HepG2 (cell line): Measurements from ENCODE around the gene TPPP3. TPM values are rescaled to one million over a fixed set of nuclear protein-coding genes. Genes with fewer than 3 reads are reported as not detected.

ENCODE experiments used
- ATAC-seq: fragments of 200-7000 bp; cut with Tn5 transposase; 3 replicates; pipeline ENCODE4 v1.9.1; 2020; ENCODE audit warnings: mild to moderate bottlenecking, moderate library complexity
- BruUV-seq: library from RNA; stranded (reverse); fragments of 400-500 nt; replicated peaks from 2 replicates; lab custom pipeline; 2021; lab: Mats Ljungman, UMichigan
- CTCF ChIA-PET: fragments of 300-600 bp; formaldehyde crosslinking; extraction: SDS; loops from one replicate; lab custom pipeline; 2021; ENCODE audit warnings: low total read pairs, inconsistent platforms, low intra/inter-chr PET ratio; lab: Yijun Ruan, JAX
- POLR2A ChIA-PET: fragments of 350-600 bp; sonication (Branson Sonifier 250); formaldehyde crosslinking; loops from one replicate; lab custom pipeline; 2020; ENCODE audit warnings: antibody characterized with exemption, inconsistent platforms; lab: Yijun Ruan, JAX
- DNase-seq: peaks from one replicate; pipeline ENCODE4 v3.0.0-alpha.2; 2015; ENCODE audit warnings: low spot score
- FAIRE-seq: peaks from 3 replicates; lab custom pipeline; 2011; peaks lifted over from hg19 to GRCh38; lab: Jason Lieb, UNC
- H2AFZ ChIP-seq: one replicate; pipeline ENCODE4 v1.6.1; 2011; ENCODE audit warnings: low read length, inconsistent platforms
- H3K27ac ChIP-seq: fragments of 300-600 bp; 3 replicates; pipeline ENCODE4 v1.8.0; 2011; ENCODE audit warnings: mixed run types, mild to moderate bottlenecking, mixed read lengths, low read length, inconsistent platforms; ENCODE audit not compliant: insufficient read depth; ENCODE audit errors: extremely low read length
- H3K27me3 ChIP-seq, 2 experiments: fragments of 200-600 bp in 1 of 2; 2 replicates in 1 of 2; 3 replicates in 1 of 2; pipeline versions ENCODE4 v1.6.0 to v1.8.0; 2011; ENCODE audit warnings: low read length in 2 of 2, mild to moderate bottlenecking in 2 of 2, moderate library complexity in 2 of 2, inconsistent platforms in 1 of 2; ENCODE audit not compliant: insufficient read depth in 2 of 2, control insufficient read depth in 1 of 2
- H3K36me3 ChIP-seq, 2 experiments: fragments of 200-600 bp in 1 of 2; replicated peaks in 1 of 2; 2 replicates in 1 of 2; 3 replicates in 1 of 2; pipeline versions ENCODE4 v1.5.1 to v1.8.0; 2011; ENCODE audit warnings: low read length in 2 of 2, inconsistent platforms in 1 of 2; ENCODE audit not compliant: insufficient read depth in 2 of 2, control insufficient read depth in 1 of 2
- H3K4me1 ChIP-seq: 2 replicates; pipeline ENCODE4 v1.5.1; 2012; ENCODE audit warnings: low read length, inconsistent platforms; ENCODE audit not compliant: insufficient read depth
- H3K4me2 ChIP-seq: 2 replicates; pipeline ENCODE4 v1.6.0; 2011; ENCODE audit warnings: low read depth, low read length, inconsistent platforms
- H3K4me3 ChIP-seq, 3 experiments: fragments of 200-600 bp in 1 of 3; sonication (generic), shearing (Covaris generic) in 1 of 3; replicated peaks in 1 of 3; 2 replicates each; pipeline ENCODE4 v1.5.1; 2011 to 2016; ENCODE audit warnings: low read length in 3 of 3, inconsistent platforms in 2 of 3, low read depth in 2 of 3, mild to moderate bottlenecking in 2 of 3, control low read depth in 1 of 3, mixed read lengths in 1 of 3; ENCODE audit not compliant: insufficient read depth in 1 of 3
- H3K79me2 ChIP-seq: one replicate; pipeline ENCODE4 v1.6.1; 2011; ENCODE audit warnings: low read length, inconsistent platforms; ENCODE audit not compliant: insufficient read depth
- H3K9ac ChIP-seq: 2 replicates; pipeline ENCODE4 v1.6.0; 2011; ENCODE audit warnings: mild to moderate bottlenecking, low read depth, low read length, inconsistent platforms; ENCODE audit not compliant: insufficient read depth
- H3K9me3 ChIP-seq: 2 replicates; pipeline ENCODE4 v1.5.1; 2012; ENCODE audit warnings: mild to moderate bottlenecking, low read length
- H4K20me1 ChIP-seq: 2 replicates; pipeline ENCODE4 v1.6.0; 2011; ENCODE audit warnings: inconsistent platforms, mild to moderate bottlenecking, low read length, moderate library complexity; ENCODE audit not compliant: insufficient read depth
- ASH2L ChIP-seq: fragments of 300-600, 200-600 bp; sonication (generic); IDR thresholded peaks from 2 replicates; pipeline ENCODE4 v1.7.0; 2017; ENCODE audit warnings: low read depth, mild to moderate bottlenecking, moderate library complexity, mixed read lengths, low read length; ENCODE audit not compliant: insufficient read length
- ZKSCAN5 ChIP-seq: sonication (generic); formaldehyde crosslinking; IDR thresholded peaks from 2 replicates; pipeline ENCODE4 v1.5.1; 2020; ENCODE audit warnings: mild to moderate bottlenecking, missing genetic modification reagents
- ZNF839 ChIP-seq: sonication (generic); formaldehyde crosslinking; IDR thresholded peaks from 2 replicates; pipeline ENCODE4 v1.4.0; 2020; ENCODE audit warnings: missing genetic modification reagents, mild to moderate bottlenecking, borderline replicate concordance
- WGBS: methylation state at CpG from one replicate; pipeline ENCODE4 v1.1.6; 2017; ENCODE audit warnings: low lambda C conversion rate; 5-methylcytosine and 5-hydroxymethylcytosine counted together
- in situ Hi-C: cut with HindIII; loops from 2 replicates; pipeline ENCODE4 v1.10.0; 2017; ENCODE audit warnings: low pct_unique_long_range_greater_than_20kb; ENCODE audit not compliant: extremely low pct_ligation_motif_present
- intact Hi-C: fragments of 100-400 bp; cut with micrococcal nuclease; formaldehyde crosslinking; loops from one replicate; pipeline ENCODE4 v1.10.0; 2022; ENCODE audit not compliant: unreplicated experiment
- polyA plus RNA-seq, 8 experiments: library from polyadenylated mRNA; depleted of rRNA in 3 of 8; stranded (reverse) in 7 of 8; unstranded in 1 of 8; fragments of >200 nt; fragmentation: Illumina TruSeq in 4 of 8; extraction: Trizol in 4 of 8; gene quantifications; 2 replicates each; pipeline versions ENCODE4 v1.2.1 to v1.2.3, GENCODE V29; 2011 to 2016; ENCODE audit warnings: low read depth in 4 of 8, missing spikeins in 1 of 8, mixed read lengths in 1 of 8; ENCODE audit not compliant: insufficient read depth in 1 of 8
- total RNA-seq, 5 experiments: library from RNA; depleted of rRNA; stranded (reverse); fragments of >200 nt; fragmentation: Illumina TruSeq; extraction: Trizol; gene quantifications; 2 replicates each; pipeline ENCODE4 v1.2.3, GENCODE V29; 2016; ENCODE audit warnings: low read depth in 1 of 5
- TF ChIP-seq, protein P1 (sequence below): sonication (generic); formaldehyde crosslinking; IDR thresholded peaks from 2 replicates; pipeline ENCODE4 v1.4.0; 2020; ENCODE audit warnings: mild to moderate bottlenecking, low read depth, missing genetic modification reagents

The TPPP3 gene
- total and polyA plus RNA-seq, 2 of the 13 experiments (the other 11 are each of a cell fraction or from before 2014, with no cell fraction given): 0.16 to 0.44 TPM

DNA sequence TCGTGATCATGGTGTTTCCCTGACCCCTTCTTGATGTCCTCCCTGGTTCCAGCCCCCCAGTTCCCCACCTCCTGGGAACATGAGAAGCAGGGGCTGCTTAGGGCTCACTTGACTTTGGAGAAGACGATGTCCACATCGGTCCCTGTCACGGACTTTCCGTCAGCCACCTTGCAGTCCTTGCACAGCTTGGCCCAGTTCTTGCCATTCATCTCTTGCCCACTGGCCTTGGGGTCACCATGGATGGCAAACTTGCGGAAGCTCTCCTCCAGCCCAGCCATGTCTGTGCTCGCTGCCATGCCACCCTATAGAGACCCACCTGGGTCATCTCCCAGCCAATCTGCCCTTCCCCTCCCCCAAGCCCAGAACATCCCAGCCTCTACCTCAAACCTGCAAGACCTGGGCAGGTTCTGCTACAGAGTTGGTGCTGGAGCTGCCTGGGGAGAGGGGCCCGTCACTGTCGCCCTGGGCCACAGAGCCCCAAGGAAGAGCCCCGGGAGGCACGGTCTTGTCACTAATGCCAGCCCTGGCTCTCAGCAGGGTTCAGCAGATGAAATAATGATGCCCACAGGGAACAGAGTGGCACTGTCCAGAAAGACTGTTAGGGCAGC lies 2.4 kb downstream of the TPPP3 start:
- POLR2A ChIA-PET: no interaction called here
- 55% methylated on average over 11 of the region's 11 CpGs for WGBS
- no peak overlapping the region for H3K4me3 ChIP-seq
- TF ChIP-seq ZKSCAN5: no peak
- no peaks in the 10 kb centered on the region for H4K20me1 ChIP-seq
- intact Hi-C loops (no loop called here), in situ Hi-C loops (no loop called here)
- no peaks in the 10 kb centered on the region for H3K79me2 ChIP-seq
- H3K36me3 ChIP-seq: no peaks in the 10 kb centered on the region
- peaks cover 25% of the 10 kb centered on the region for H3K4me1 ChIP-seq
- no peak overlapping the region for H3K27ac ChIP-seq
- H3K4me2 ChIP-seq: no peak overlapping the region
- CTCF ChIA-PET: no interaction called here
- BruUV-seq: no TSS peak
- H3K9ac ChIP-seq: no peak overlapping the region
- H3K9me3 ChIP-seq: no peaks in the 10 kb centered on the region
- no peak for FAIRE-seq
- ATAC-seq: no peak
- DNase-seq: no peak
- H3K27me3 ChIP-seq: peaks cover 9 to 84% of the 10 kb centered on the region in 2 experiments; a peak in 4 of 5 replicates
- no peak overlapping the region for H2AFZ ChIP-seq

- Histone ChIP-seq H3K4me2 (no peak overlapping the region), H3K4me1 (peaks cover 18% of the 10 kb centered on the region), H4K20me1 (no peaks in the 10 kb centered on the region), H3K9me3 (no peaks in the 10 kb centered on the region), H2AFZ (no peak overlapping the region), H3K36me3 (no peaks in the 10 kb centered on the region), H3K4me3 (no peak overlapping the region), H3K79me2 (no peaks in the 10 kb centered on the region), H3K27me3 (peaks cover 9 to 78% of the 10 kb centered on the region in 2 experiments; a peak in 4 of 5 replicates), H3K27ac (no peak overlapping the region), H3K9ac (no peak overlapping the region)
- CTCF ChIA-PET: no interaction called here
- DNase-seq (no peak), FAIRE-seq (no peak), ATAC-seq (no peak)
- WGBS: 43% methylated on average over 24 of the region's 27 CpGs
- no TSS peak for BruUV-seq
- TF ChIP-seq ZNF839 (CRISPR knock-in tag) (no peak), ASH2L (no peak)
- TF ChIP-seq, protein P1, sequence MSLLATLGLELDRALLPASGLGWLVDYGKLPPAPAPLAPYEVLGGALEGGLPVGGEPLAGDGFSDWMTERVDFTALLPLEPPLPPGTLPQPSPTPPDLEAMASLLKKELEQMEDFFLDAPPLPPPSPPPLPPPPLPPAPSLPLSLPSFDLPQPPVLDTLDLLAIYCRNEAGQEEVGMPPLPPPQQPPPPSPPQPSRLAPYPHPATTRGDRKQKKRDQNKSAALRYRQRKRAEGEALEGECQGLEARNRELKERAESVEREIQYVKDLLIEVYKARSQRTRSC: no peak
- intact Hi-C loops (no loop called here), in situ Hi-C loops (no loop called here)
- POLR2A ChIA-PET: no interaction called here
Observed at GRCh38 chr16:67389911-67390815, 3.1 kb downstream of the TPPP3 start.
